ENCODE measurements around the gene SLIT1.

SLIT1 gene

GRCh38 chr10:97127509-97127908, 58.2 kb downstream of the SLIT1 start:
- TF ChIP-seq ISL1 (CRISPR knock-in tag; IDR thresholded peaks at IDR 0.05) (no peak), CSDC2 (CRISPR knock-in tag; IDR thresholded peaks at IDR 0.05) (no peak), ZC3H10 (CRISPR knock-in tag; IDR thresholded peaks at IDR 0.05) (no peak), TSHZ2 (CRISPR knock-in tag; IDR thresholded peaks at IDR 0.05) (no peak), GLIS3 (CRISPR knock-in tag; IDR thresholded peaks at IDR 0.05) (no peak), PPARA (CRISPR knock-in tag; IDR thresholded peaks at IDR 0.05; ENCODE audit: borderline replicate concordance) (no peak), TOX (CRISPR knock-in tag; IDR thresholded peaks at IDR 0.05; ENCODE audit: borderline replicate concordance) (no peak), ARNTL (CRISPR knock-in tag; IDR thresholded peaks at IDR 0.05; ENCODE audit: borderline replicate concordance, low read depth) (no peak), BACH2 (CRISPR knock-in tag; IDR thresholded peaks at IDR 0.05; ENCODE audit: borderline replicate concordance) (no peak)
- TF ChIP-seq, protein P1, sequence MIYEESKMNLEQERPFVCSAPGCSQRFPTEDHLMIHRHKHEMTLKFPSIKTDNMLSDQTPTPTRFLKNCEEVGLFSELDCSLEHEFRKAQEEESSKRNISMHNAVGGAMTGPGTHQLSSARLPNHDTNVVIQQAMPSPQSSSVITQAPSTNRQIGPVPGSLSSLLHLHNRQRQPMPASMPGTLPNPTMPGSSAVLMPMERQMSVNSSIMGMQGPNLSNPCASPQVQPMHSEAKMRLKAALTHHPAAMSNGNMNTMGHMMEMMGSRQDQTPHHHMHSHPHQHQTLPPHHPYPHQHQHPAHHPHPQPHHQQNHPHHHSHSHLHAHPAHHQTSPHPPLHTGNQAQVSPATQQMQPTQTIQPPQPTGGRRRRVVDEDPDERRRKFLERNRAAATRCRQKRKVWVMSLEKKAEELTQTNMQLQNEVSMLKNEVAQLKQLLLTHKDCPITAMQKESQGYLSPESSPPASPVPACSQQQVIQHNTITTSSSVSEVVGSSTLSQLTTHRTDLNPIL (CRISPR knock-in tag; IDR thresholded peaks at IDR 0.05; ENCODE audit: low read depth) = no peak
- no peak for ATAC-seq

DNA sequence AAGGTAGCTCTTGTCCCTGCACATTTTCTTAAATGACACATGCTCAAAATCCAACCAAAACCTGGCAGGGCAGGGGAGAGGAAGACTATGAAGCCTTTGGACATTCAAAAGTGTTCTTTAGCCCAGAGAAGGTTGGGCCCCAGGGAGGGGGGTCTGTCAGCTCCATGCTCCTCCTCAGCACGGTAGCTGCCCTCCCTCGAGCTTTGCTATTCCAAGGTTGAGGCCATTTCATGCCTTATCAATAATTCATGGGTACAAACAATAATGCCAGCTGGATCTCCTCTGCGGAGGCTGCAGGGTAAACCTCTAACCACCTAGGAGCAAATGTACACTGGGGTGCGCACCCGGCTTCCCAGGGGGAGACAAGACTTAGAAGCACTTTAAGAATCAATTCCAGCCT, 61.5 kb downstream of the SLIT1 start:
- TF ChIP-seq OSR1 (CRISPR knock-in tag; IDR thresholded peaks at IDR 0.05) (no peak), PATZ1 (CRISPR knock-in tag; IDR thresholded peaks at IDR 0.05; ENCODE audit: borderline replicate concordance) (no peak), BACH2 (CRISPR knock-in tag; IDR thresholded peaks at IDR 0.05; ENCODE audit: borderline replicate concordance) (no peak), ZC3H10 (CRISPR knock-in tag; IDR thresholded peaks at IDR 0.05) (no peak), CSDC2 (CRISPR knock-in tag; IDR thresholded peaks at IDR 0.05) (no peak), ESRRG (CRISPR knock-in tag; IDR thresholded peaks at IDR 0.05) (no peak), GLIS3 (CRISPR knock-in tag; IDR thresholded peaks at IDR 0.05) (no peak), ZNF70 (CRISPR knock-in tag; IDR thresholded peaks at IDR 0.05) (no peak), ZNF8 (CRISPR knock-in tag; IDR thresholded peaks at IDR 0.05) (no peak), ZNF565 (CRISPR knock-in tag; conservative IDR thresholded peaks at IDR 0.05; ENCODE audit: low read depth) (no peak), ISL1 (CRISPR knock-in tag; IDR thresholded peaks at IDR 0.05) (no peak), ZFP30 (CRISPR knock-in tag; IDR thresholded peaks at IDR 0.05) (no peak), ZFP3 (CRISPR knock-in tag; IDR thresholded peaks at IDR 0.05) (no peak)
- TF ChIP-seq, protein P1 (CRISPR knock-in tag; IDR thresholded peaks at IDR 0.05; ENCODE audit: low read depth) = no peak
- TF ChIP-seq, protein P2, sequence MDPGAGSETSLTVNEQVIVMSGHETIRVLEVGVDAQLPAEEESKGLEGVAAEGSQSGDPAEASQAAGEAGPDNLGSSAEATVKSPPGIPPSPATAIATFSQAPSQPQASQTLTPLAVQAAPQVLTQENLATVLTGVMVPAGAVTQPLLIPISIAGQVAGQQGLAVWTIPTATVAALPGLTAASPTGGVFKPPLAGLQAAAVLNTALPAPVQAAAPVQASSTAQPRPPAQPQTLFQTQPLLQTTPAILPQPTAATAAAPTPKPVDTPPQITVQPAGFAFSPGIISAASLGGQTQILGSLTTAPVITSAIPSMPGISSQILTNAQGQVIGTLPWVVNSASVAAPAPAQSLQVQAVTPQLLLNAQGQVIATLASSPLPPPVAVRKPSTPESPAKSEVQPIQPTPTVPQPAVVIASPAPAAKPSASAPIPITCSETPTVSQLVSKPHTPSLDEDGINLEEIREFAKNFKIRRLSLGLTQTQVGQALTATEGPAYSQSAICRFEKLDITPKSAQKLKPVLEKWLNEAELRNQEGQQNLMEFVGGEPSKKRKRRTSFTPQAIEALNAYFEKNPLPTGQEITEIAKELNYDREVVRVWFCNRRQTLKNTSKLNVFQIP (CRISPR knock-in tag; IDR thresholded peaks at IDR 0.05; ENCODE audit: borderline replicate concordance, low read depth) = no peak
- ATAC-seq = no peak

DNA sequence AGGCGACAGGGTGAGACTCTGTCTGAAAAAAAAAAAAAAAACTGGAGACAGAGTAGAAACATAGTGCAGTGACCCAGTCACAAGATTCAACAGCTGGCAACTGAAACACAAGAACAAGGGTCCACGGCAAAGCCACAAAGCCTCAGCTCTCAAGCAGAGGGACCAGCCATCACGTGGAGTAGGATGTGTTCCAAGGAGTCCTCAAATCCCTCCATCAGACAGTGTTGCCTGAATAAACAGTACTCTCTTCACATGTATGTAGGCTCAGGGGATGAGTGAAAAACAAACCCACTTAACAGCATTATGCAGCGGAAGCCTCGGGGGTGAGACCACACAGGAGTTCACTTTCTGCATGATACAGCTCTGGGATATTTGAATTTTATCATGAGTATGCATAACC, 62.0 kb downstream of the SLIT1 start:
- TF ChIP-seq ZC3H10 (CRISPR knock-in tag; IDR thresholded peaks at IDR 0.05) (no peak), SNAI2 (CRISPR knock-in tag; IDR thresholded peaks at IDR 0.05) (no peak), RARB (CRISPR knock-in tag; IDR thresholded peaks at IDR 0.05) (no peak)
- ATAC-seq = no peak
